Esophagus muscularis mucosa (tissue), 4 donors: ENCODE measurements around the gene ZNF775. TPM values are rescaled to one million over a fixed set of nuclear protein-coding genes. Genes with fewer than 3 reads are reported as not detected.

Experiments used
- DNase-seq: peaks from one replicate; pipeline ENCODE4 v3.0.0-alpha.2; 2017; ENCODE audit errors: extremely low spot score
- H3K27ac ChIP-seq, 4 donors: fragments of 200-600 bp; sonication (generic); replicated peaks in 1 of 4; 1 replicate in 3 of 4; 2 replicates in 1 of 4; pipeline ENCODE4 v1.5.1; 2016 to 2019; ENCODE audit warnings: mild to moderate bottlenecking in 1 of 4
- H3K27me3 ChIP-seq, 4 donors: fragments of 200-600 bp; sonication (generic); one replicate each; pipeline versions ENCODE4 v1.5.1 to v1.6.0; 2016 to 2019
- H3K36me3 ChIP-seq, 4 donors: fragments of 200-600 bp; sonication (generic); one replicate each; pipeline ENCODE4 v1.5.1; 2016 to 2019
- H3K4me1 ChIP-seq, 4 donors: fragments of 200-600 bp; sonication (generic); one replicate each; pipeline ENCODE4 v1.5.1; 2016 to 2019
- H3K4me3 ChIP-seq, 4 donors: fragments of 200-600 bp; sonication (generic); 1 replicate in 2 of 4; 2 replicates in 2 of 4; pipeline ENCODE4 v1.5.1; 2016 to 2019; ENCODE audit warnings: mild to moderate bottlenecking in 4 of 4, moderate library complexity in 1 of 4
- H3K9me3 ChIP-seq, 4 donors: fragments of 200-600 bp; sonication (generic); 1 replicate in 3 of 4; 2 replicates in 1 of 4; pipeline ENCODE4 v1.5.1; 2016 to 2019
- CTCF ChIP-seq, 3 experiments: fragments of 200-600 bp in 2 of 3; fragments of 450-650 bp in 1 of 3; sonication (generic) in 2 of 3; IDR thresholded peaks; one replicate each; pipeline ENCODE4 v1.5.1; 2017 to 2019; ENCODE audit warnings: antibody characterized with exemption in 3 of 3, mild to moderate bottlenecking in 2 of 3, moderate library complexity in 1 of 3
- EP300 ChIP-seq: sonication (generic); formaldehyde crosslinking; IDR thresholded peaks from one replicate; pipeline ENCODE4 v1.6.1; 2017; ENCODE audit warnings: antibody characterized with exemption
- POLR2A ChIP-seq: fragments of 450-650 bp; IDR thresholded peaks from one replicate; pipeline ENCODE4 v1.6.1; 2017; ENCODE audit warnings: antibody characterized with exemption, moderate library complexity, mild to moderate bottlenecking, low read depth
- POLR2AphosphoS5 ChIP-seq, 2 donors: sonication (generic); formaldehyde crosslinking; IDR thresholded peaks; one replicate each; pipeline ENCODE4 v1.6.1; 2017; ENCODE audit warnings: antibody characterized with exemption in 2 of 2
- WGBS: methylation state at CpG from one replicate; pipeline ENCODE4 v1.1.5; 2018; 5-methylcytosine and 5-hydroxymethylcytosine counted together
- intact Hi-C: fragments of 100-400 bp; cut with DNase I; formaldehyde crosslinking; loops from one replicate; pipeline ENCODE4 v1.15.1; 2023
- total RNA-seq, 4 donors: library from RNA; depleted of rRNA; stranded (reverse); fragments of >200 nt; gene quantifications; one replicate each; pipeline versions ENCODE4 v1.1.0 to v1.2.1, GENCODE V29; 2016

ZNF775 gene
- total RNA-seq, 4 donors from 2014 or later: 6.6 to 19.8 (median 15.0) TPM

- no peaks in the 10 kb centered on the region for H3K27me3 ChIP-seq
- no peak overlapping the region for H3K27ac ChIP-seq
- peaks cover 0 to 11% (median 2%) of the 10 kb centered on the region in 4 donors for H3K36me3 ChIP-seq
- H3K4me3 ChIP-seq: no peak overlapping the region
- H3K9me3 ChIP-seq: no peaks in the 10 kb centered on the region
- WGBS: 91% methylated on average over 7 of the region's 7 CpGs
- peaks cover 6 to 51% (median 37%) of the 10 kb centered on the region in 4 donors for H3K4me1 ChIP-seq
- DNase-seq: no peak
- intact Hi-C loops: no loop called here
- TF ChIP-seq CTCF (IDR thresholded peaks at IDR 0.05) (no peak), POLR2AphosphoS5 (IDR thresholded peaks at IDR 0.05) (no peak), POLR2A (no peak), EP300 (no peak)
Observed at GRCh38 chr7:150390205-150390604, 11.1 kb downstream of the ZNF775 start.

GRCh38 chr7:150393325-150393724, 14.2 kb downstream of the ZNF775 start:
- 91% methylated on average over 3 of the region's 3 CpGs for WGBS
- Histone ChIP-seq H3K27me3 (no peaks in the 10 kb centered on the region), H3K4me3 (no peak overlapping the region), H3K9me3 (no peaks in the 10 kb centered on the region), H3K36me3 (peaks cover 15 to 40% (median 25%) of the 10 kb centered on the region in 4 donors), H3K4me1 (peaks cover 6 to 35% (median 30%) of the 10 kb centered on the region in 4 donors), H3K27ac (no peak overlapping the region)
- DNase-seq: no peak
- TF ChIP-seq POLR2A: no peak
- TF ChIP-seq EP300: no peak
- TF ChIP-seq POLR2AphosphoS5 (IDR thresholded peaks at IDR 0.05): no peak
- intact Hi-C loops: no loop called here

GRCh38 chr7:150396426-150396825, 17.3 kb downstream of the ZNF775 start:
- intact Hi-C loops: no loop called here
- DNase-seq: no peak

GRCh38 chr7:150396851-150397260, 17.7 kb downstream of the ZNF775 start:
- H3K27me3 ChIP-seq: no peaks in the 10 kb centered on the region
- intact Hi-C loops: no loop called here
- no peaks in the 10 kb centered on the region for H3K9me3 ChIP-seq
- peaks cover 15 to 43% (median 31%) of the 10 kb centered on the region in 4 donors for H3K36me3 ChIP-seq
- H3K4me1 ChIP-seq: peaks cover 0 to 19% (median 16%) of the 10 kb centered on the region in 4 donors
- no peak for DNase-seq
- 98% methylated on average over 30 of the region's 48 CpGs for WGBS
- H3K4me3 ChIP-seq: no peak overlapping the region
- H3K27ac ChIP-seq: no peak overlapping the region
- TF ChIP-seq POLR2AphosphoS5 (IDR thresholded peaks at IDR 0.05): no peak
- TF ChIP-seq POLR2A: no peak
- no peak for TF ChIP-seq CTCF (IDR thresholded peaks at IDR 0.05)
- TF ChIP-seq EP300: no peak

More at GRCh38 chr7:150396426-150396825, 17.3 kb downstream of the ZNF775 start:
- no peak for TF ChIP-seq POLR2AphosphoS5 (IDR thresholded peaks at IDR 0.05)
- TF ChIP-seq CTCF (IDR thresholded peaks at IDR 0.05): no peak
- no peak for TF ChIP-seq EP300
- no peak for TF ChIP-seq POLR2A
- Histone ChIP-seq H3K27ac (no peak overlapping the region), H3K4me1 (peaks cover 0 to 22% (median 18%) of the 10 kb centered on the region in 4 donors), H3K9me3 (no peaks in the 10 kb centered on the region), H3K36me3 (peaks cover 15 to 43% (median 31%) of the 10 kb centered on the region in 4 donors), H3K4me3 (no peak overlapping the region), H3K27me3 (no peaks in the 10 kb centered on the region)
- WGBS: 91% methylated on average over 16 of the region's 20 CpGs

- H3K27ac ChIP-seq: no peak overlapping the region
- H3K9me3 ChIP-seq: no peaks in the 10 kb centered on the region
- peaks cover 0 to 13% (median 11%) of the 10 kb centered on the region in 4 donors for H3K4me1 ChIP-seq
- TF ChIP-seq POLR2AphosphoS5 (IDR thresholded peaks at IDR 0.05): no peak
- no peak for TF ChIP-seq EP300
- TF ChIP-seq POLR2A: no peak
- no peak for TF ChIP-seq CTCF (IDR thresholded peaks at IDR 0.05)
- H3K36me3 ChIP-seq: peaks cover 15 to 43% (median 31%) of the 10 kb centered on the region in 4 donors
- 93% methylated on average over 78 of the region's 91 CpGs for WGBS
- no peak overlapping the region for H3K4me3 ChIP-seq
- H3K27me3 ChIP-seq: no peaks in the 10 kb centered on the region
- intact Hi-C loops: no loop called here
- DNase-seq: no peak
Observed at GRCh38 chr7:150397346-150398107, 18.4 kb downstream of the ZNF775 start.
